ENCODE measurements around the gene DPYSL5.
A peak's percentile ranks its signal among the peaks of the same experiment; 100 is the strongest.

DPYSL5 gene

DNA sequence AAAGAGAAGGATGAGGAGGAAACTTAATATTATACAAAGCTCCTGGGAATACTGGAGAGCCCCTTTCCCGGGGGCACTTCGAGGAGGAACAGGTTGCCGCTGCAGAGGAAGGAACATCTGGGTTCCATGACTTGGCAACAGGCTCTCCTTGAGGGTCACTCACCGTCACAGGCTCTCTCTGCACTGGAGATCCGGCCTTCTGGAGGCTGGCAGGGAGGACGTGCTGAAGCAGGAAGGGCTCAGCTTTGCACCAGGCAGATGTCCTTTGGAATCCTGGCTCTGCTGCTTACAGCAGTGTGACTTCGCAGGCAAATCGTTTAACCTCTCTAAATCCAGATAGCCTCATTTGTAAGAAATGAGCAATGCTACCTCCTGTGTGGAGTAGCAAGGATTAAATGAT lies 2.9 kb upstream of the DPYSL5 start:
- no peak for DNase-seq (ENCODE audit: extremely low read depth in 1 of 2, low read depth in 1 of 2)

- DNase-seq (ENCODE audit: extremely low read depth in 1 of 2, low read depth in 1 of 2) = peak; percentile 24 to 47
Measured at GRCh38 chr2:26846334-26847306, 1.3 kb upstream of the DPYSL5 start.

DNA sequence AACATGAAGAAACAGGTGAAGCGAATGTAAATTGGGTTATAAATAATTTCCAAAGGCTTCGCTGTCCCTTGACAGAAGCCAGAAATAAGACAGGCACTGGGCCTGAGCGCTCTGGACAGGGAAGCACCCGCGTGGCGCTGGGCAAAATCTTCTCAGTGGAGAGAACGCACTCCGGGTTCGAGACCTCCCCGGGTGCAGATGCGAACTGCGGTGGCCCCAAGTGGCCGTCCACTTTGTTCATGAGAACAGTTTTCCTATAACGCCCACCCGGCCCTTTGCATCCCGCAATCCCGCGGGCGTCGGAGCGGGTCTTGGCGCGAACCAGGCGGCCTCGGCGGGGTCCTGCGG lies 651 bp upstream of the DPYSL5 start:
- no peak for DNase-seq (ENCODE audit: extremely low read depth in 1 of 2, low read depth in 1 of 2)

GRCh38 chr2:26848336-26849055 lies 564 bp downstream of the DPYSL5 start:
- DNase-seq (ENCODE audit: extremely low read depth in 1 of 2, low read depth in 1 of 2) = no peak

- DNase-seq (ENCODE audit: extremely low read depth in 1 of 2, low read depth in 1 of 2) = no peak
Measured at GRCh38 chr2:26849056-26849999, 1.4 kb downstream of the DPYSL5 start.

GRCh38 chr2:26850000-26850431 lies 2.1 kb downstream of the DPYSL5 start:
- no peak for DNase-seq (ENCODE audit: extremely low read depth in 1 of 2, low read depth in 1 of 2)

DNA sequence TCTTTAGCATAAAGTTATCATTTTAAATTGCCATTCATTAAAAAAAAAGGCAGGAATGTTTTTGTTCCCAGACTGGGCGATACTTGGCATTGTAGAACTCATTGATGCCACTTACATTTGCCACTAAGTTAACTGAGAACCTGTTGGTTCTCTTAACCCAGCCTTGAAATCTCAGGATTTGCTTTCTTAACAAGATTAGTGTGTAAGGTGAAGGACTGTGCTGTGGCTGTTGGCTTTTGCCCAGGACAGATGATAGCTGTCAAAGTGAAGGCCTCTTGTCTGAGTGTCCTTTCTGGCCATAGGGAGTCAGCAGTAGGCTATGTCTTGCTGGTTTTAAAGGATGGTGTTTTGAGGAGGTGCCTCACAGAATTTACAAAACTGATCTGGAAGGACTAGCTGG lies 2.6 kb downstream of the DPYSL5 start:
- DNase-seq (ENCODE audit: extremely low read depth in 1 of 2, low read depth in 1 of 2) = no peak

- no peak for DNase-seq (ENCODE audit: extremely low read depth in 1 of 2, low read depth in 1 of 2)
Measured at GRCh38 chr2:26852405-26853306, 4.7 kb downstream of the DPYSL5 start.

GRCh38 chr2:26853751-26854150 lies 5.8 kb downstream of the DPYSL5 start:
- no peak for DNase-seq (ENCODE audit: extremely low read depth in 1 of 2, low read depth in 1 of 2)

DNA sequence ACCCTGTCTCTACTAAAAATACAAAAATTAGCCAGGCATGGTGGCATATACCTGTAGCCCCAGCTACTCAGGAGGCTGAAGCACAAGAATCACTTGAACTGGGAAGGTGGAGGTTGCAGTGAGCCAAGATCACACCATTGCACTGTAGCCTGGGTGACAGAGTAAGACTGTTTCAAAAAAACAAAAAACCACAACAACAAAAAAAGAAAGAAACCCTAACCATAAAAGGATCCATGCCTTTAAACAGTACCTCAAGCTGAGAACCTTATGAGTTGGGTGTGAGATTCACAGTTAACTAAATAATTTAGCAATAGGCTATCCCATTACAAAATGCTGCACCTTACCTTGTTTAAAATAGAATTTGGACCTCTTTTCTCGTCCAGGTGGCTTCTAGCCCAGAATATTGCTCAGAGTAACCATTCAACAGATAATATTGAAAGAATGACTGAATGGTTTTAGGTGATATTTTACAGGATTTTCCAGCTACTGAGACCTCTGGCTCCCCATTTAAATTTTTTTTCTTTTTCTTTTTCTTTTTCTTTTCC lies 6.4 kb downstream of the DPYSL5 start:
- DNase-seq (ENCODE audit: extremely low read depth in 1 of 2, low read depth in 1 of 2) = no peak

- DNase-seq (ENCODE audit: extremely low read depth in 1 of 2, low read depth in 1 of 2) = no peak
Measured at GRCh38 chr2:26855466-26855865, 7.5 kb downstream of the DPYSL5 start.

DNA sequence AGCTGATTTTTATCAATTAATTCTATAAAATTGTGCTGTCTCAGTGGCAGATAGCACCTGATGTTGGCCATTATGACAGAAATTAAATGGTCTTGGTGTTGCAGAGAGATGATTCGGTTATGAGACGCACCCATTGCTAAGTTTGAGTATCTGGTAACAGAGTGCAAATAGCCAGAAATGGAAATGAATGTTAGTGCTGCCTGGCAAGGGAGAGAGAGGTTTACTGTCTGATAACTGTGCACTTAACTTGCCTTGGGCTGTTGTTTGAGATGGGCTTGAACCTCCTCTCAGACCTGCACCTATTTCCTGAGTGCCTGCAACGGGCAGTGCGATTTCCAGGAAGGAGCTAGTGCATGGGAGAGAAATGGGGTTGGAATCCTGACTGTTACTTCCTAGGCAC lies 11.7 kb downstream of the DPYSL5 start:
- no peak for DNase-seq (ENCODE audit: extremely low read depth in 1 of 2, low read depth in 1 of 2)

- no peak for DNase-seq (ENCODE audit: extremely low read depth in 1 of 2, low read depth in 1 of 2)
Measured at GRCh38 chr2:26860211-26860850, 12.4 kb downstream of the DPYSL5 start.

DNA sequence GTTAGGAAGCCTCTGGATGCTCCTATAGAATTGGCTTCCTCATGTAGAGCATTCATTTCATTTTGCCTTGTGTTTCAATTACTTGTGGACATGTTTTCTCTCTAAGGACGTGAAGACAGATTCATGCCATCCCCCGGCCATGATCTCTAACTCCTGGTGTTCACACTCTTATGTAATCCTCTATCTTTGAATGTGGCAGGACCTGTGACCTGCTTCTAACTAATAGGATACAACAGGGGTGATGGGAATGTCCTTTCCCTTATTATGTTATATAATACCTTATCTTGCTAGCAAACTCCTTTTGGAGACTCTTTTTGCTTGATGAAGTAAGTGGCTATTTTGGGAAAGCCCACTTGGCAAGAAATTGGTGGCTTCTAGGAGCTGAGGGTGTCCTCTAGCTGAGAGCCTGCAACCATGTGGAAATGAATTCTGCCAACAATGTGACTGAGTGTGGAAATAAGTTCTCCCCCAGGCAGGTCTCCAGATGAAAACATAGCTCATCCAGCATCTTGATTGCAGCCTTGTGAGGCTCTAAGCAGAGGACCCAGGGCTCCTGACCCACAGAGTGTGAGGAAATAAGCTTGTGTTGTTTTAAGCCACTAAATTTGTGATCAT lies 13.8 kb downstream of the DPYSL5 start:
- DNase-seq (ENCODE audit: extremely low read depth in 1 of 2, low read depth in 1 of 2) = no peak

DNA sequence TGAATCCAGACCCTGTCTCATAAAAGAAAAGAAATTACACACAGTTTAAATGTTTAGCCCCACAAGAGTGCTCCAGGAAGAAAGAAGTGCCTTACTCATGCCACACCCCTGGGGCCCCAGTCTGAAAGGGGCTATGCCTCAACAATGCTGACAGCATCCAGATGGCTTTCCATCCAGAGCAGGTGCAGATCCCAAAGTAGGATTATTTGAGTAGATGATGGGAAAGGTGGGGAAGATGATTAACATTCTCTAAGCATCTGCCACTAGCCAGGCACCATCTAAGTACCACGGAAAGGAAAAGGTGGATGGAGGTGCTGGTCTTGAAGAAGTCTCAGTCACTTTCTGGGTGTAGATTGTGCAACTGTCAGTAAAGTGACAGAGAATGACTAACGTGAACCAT lies 16.3 kb downstream of the DPYSL5 start:
- no peak for DNase-seq (ENCODE audit: extremely low read depth in 1 of 2, low read depth in 1 of 2)

GRCh38 chr2:26864646-26865045 lies 16.7 kb downstream of the DPYSL5 start:
- no peak for DNase-seq (ENCODE audit: extremely low read depth in 1 of 2, low read depth in 1 of 2)

DNA sequence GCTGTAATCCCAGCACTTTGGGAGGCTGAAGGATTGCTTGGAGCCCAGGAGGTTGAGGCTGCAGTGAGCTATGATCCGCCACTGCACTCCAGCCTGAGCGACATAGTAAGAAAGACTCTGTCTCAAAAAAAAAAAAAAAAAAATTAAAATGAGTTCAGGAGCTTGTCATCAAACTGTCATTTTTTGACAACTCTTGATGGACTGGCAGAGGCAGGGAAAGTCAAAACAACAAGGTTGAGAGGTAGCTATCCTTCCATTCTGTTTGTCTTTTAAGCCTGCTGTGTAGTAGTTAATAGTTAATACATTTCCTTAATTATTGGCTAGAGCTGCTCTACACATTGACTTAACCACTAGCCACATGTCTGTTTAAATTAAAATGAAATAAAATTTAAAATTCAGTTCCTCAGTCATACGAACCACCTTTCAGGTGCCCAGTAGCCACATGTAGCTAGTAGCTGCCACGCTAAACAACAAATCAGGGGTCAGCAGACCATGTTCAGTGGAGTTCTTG lies 22.7 kb downstream of the DPYSL5 start:
- no peak for DNase-seq (ENCODE audit: extremely low read depth in 1 of 2, low read depth in 1 of 2)

DNA sequence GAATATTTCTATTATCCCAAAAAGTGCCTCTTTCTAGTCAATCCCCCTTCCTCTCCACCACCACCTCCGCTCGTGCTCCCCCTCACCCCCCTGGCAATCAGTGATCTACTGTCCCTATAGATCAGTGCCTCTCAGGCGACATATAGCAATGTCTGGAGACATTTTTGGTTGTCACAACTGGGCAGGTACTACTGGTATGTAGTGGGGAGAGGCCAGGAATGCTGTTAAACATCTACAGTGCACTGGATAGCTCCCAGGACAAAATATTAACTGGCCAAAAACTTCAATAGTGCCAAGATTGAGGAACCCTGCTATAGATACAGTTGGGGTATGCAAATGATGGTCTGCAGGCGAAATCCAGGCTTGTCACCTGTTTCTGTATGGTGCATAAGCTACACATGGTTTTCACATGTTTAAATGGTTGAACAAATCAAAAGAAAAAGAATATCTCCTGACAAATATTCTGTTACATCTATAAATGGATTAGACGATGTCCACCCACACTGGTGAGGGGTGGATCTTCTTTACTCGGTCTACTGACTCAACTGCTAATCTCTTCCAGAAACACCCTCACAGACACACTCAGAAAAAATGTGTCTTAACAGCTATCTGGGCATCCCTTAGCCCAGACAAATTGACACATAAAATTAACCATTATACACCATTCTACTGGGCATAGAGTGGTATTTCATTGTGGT lies 25.5 kb downstream of the DPYSL5 start:
- no peak for DNase-seq (ENCODE audit: extremely low read depth in 1 of 2, low read depth in 1 of 2)

Data from stimulated activated CD8-positive, alpha-beta memory T cell treated with anti-CD3 and anti-CD28 coated beads, Interleukin-7, amount 100 ng/mL, for 48 hours (primary cell).